ENCODE data around the gene SMIM27.
A peak's percentile ranks its signal among the peaks of the same experiment; 100 is the strongest.
"Not testable (repeated sequence)": the region's sequence is repeated elsewhere in the genome, so short reads cannot be mapped to it uniquely, and the experiment has no call there.

SMIM27 gene

DNA sequence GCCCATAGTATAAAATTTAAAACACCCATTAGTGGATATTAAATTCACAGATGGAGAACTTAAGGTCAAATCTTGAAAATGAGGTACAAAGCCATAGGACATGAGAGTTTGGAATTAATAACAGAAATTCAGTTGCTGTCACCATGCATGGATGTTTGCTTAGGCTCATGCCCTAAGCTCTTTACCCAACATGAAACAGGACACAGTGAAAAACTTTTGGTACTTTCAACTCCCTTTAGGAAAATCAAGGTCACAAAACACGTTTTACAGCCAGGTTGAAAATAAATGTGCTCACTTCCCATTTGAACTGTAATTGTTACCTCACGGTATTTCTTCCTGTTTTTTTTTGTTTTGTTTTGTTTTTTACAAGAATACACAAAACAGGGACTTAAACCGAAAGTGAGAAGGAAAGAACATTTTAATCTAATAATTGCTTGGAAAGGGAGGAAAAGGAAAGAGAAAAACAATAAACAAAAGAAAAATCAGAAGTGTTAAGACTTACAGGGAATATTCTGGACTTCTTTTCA is 6.3 kb downstream of the SMIM27 start:
- DNase-seq: no peak

DNA sequence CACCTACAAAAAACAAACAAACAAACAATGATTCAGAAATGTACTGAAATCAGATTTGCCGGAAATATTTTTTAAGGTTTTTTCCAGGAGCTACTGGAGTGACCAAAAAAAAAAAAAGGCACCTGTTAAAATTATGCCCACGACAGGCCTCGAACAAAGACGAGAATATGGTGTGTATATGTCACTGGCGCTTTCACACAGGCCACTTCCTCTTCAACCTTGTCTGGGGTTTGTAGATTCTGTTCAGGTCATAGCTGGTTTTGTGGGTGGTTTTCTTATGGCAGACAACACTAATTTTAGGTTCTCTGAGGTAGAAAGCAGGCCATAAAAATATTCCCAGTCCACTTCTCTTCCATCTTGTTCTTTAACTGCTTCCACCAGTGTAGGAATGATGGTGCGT is 13.8 kb downstream of the SMIM27 start:
- no peak for DNase-seq

DNA sequence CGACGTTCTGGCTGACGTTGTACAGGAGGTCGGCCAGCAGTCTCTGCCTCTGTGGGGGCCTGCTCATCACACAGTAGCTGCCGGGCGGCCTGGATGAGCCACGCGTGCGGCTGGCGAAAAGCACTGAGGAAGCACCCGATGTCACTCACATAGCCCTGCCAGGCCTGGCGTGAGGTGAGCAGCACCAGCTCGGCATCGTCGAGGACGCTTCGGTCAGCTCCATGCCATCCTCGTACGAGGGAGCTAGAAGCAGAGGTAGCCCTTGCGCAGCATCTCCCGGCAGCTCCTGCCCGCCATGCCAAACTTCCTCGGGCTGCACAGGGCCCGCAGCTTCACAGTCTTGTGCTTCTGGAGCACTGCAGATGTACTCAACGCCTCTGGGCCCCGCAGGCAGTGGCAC is 14.6 kb downstream of the SMIM27 start:
- no peak for DNase-seq

DNA sequence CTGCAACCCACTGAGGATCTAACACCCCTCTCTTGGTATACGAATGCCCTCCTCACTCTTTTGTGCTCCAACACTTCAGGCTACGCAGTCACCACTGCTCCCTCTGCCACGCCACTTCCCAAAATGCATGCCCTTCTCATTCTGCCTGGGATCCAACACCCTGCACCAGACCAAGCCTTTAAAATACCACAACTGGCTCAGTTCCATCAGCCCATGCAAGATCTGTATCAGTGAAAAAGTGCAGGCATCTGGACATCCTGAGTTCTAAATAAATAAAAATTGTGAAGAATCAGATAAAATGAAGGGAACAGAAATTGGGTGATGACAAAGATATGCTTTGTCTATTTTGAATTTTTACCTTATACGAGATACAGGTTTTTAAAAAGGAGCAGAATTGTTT is 18.1 kb downstream of the SMIM27 start:
- DNase-seq: no peak

DNA sequence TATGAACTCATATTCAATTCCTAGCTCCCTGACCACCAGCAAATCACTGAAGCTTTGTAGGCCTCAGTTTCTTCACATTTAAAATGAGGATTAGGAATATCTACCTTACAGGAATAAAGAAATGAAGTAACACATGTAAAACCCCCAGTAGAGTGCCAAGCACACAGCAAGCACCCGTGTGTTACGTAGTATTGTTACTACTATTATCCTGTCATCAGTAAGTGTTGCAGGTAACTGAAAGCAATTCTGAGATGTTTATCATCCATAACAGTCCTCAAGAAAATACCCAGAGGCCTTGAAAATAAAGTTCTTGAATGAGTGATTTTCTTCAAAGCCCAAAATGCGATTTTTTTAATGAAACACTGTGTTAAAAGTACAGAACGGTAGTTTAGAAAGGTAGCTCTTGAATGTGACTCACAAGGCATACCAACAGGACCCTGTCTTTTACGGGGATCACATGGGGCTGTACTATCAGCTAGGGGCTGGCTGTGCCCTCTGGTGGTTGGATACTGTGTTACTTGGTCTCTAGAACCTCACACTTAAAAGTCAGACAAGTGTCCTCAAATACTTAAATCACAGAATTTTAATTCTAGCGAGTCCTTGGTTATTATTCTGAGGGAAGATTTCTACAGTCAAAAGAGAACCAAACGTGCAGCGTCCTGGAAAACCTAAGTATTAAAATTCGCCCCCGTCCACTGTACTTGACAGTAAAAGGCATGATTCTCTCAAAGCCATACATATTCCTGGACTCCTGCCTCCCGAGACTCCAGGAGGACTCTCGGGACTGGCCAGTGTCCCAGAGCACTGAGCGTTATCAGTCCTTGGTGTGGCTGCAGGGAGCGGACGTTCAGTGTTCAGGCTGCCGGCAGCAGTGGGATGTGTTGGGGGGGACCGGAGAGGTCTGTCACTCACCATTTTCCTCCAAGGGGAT is 20.1 kb downstream of the SMIM27 start:
- DNase-seq: no peak

DNA sequence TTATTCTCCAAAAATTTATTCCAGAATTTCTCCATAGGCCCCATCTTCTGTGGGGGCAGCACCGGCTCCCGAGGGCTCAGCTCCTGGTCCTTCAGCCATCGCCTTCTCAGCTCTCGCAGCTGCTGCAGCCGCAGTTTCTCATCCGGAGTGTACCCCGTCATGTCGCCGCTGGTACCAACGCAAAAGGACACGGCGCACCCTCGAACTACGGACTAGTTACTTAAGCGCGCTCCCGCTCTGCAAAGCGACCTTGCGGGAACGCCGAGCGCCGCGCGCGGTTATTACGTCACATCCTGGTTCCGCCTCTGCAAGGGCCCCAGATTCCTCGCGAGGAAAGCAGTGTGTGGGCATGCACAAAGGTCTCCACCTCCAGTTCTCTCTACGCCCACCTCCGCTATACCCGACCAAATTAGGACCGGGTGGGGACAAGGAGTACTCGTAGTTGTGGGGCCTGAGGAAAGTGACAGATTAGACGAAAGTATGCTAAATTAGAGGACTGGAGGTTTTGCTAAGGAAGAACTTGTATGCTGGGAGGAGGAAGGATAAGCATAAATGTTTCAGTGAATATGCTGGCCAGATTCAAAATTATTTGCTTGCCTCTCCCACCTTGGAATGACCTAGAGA is 20.9 kb downstream of the SMIM27 start, which contains the start of gene NDUFB6:
Gene NDUFB6 (minus strand): TSS at position 260 of the 624 bp plus-strand sequence. CDS start 99 bp downstream, at position 161.
- peak; percentile 11 for DNase-seq

DNA sequence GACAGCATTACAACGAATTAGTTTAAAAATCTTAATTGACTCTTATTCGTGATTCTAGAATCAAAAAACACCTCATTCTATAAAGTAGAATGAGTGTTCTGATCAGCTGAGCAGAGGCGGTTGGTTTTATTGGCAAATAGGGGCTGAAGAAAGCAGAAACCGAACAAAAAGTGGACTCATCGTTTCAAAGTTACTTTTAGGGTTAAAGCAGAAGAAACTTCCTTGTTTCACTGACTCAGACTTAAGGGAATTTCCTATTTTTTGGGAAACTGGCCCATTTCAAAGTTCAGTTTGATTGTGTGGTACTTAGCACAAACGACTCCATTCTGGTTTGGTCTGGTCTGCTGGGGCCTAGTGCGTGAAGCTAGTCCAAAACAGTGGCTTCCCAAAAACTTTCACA is 21.7 kb downstream of the SMIM27 start:
- DNase-seq: no peak

DNA sequence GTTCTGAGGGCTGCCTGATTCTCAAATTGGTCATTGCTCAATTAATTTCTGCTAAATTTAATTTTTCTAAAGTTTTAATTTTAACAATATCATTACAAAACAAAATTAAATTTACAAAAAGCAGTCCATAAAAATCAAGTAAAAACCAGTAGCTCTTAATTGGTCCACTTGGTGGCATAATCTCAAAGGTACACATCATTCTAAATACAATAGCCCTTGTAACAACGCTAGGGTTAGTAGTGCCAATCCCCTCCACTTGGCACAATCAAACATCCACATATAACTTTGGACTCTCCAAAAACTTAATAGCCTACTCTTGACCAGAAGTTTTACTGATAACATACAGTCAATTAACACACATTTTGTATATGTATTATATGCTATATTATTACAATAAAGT is 22.7 kb downstream of the SMIM27 start:
- no peak for DNase-seq

DNA sequence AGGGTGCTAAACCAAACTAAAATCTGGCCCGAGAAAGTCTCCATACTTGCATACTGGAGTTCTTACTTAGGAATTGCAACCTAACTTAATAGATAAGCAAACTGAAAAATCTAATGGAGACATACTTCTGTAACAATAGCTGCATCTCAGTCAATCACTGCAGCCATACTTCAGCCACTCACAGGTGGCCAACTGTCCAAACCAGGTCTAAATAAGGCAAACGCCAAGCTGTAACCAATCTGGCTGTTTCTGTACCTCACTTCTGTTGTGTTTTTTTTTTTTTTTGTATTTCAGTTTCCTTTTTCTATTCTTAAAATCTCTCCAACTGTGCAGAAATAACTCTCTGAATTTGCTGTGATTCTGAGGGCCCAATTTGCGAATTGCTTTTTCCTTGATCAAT is 25.2 kb downstream of the SMIM27 start:
- DNase-seq: no peak

DNA sequence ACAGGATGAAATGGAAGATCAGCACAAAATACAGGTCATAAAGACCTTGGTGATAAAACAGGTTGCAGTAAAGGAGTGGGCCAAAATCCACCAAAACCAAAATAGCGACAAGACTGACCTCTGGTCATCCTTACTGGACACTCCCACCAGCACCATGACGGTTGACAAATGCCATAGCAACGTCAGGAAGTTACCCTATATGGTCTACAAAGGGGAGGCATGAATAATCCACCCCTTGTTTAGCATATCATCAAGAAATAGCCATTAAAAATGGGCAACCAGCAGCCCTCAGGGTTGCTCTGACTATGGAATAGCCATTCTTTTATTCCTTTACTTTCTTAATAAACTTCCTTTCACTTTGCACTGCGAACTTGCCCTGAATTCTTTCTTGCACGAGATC is 26.8 kb downstream of the SMIM27 start:
- DNase-seq: no peak

DNA sequence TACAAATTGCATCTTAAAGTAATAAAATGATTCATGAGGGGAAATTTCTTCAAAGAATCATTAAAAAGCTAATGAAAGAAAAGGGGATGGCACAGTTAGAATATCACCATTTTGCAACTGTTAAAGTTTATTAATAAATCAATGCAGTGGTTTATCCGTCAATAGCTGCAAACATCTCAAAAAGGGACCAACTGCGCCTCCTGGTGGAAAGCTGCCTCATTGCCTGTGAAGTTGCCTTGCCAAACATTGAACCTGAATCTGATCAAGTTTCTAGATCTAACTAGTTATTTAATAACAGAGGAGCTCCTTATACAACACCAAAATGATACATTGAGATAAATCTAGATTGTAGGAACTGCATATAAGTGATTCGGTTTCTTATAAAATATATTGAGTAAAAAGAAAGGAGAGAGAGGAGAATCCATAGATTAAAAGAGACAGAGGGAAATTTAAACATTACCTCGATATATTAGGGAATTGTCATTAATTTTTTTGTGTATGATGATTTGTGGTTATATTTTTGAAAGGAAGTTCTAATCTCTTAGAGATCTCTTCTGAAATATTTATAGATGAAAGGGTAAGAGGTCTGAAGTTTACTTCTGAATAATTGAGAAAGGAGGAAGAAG is 27.7 kb downstream of the SMIM27 start:
- peak; percentile 1 for DNase-seq

DNA sequence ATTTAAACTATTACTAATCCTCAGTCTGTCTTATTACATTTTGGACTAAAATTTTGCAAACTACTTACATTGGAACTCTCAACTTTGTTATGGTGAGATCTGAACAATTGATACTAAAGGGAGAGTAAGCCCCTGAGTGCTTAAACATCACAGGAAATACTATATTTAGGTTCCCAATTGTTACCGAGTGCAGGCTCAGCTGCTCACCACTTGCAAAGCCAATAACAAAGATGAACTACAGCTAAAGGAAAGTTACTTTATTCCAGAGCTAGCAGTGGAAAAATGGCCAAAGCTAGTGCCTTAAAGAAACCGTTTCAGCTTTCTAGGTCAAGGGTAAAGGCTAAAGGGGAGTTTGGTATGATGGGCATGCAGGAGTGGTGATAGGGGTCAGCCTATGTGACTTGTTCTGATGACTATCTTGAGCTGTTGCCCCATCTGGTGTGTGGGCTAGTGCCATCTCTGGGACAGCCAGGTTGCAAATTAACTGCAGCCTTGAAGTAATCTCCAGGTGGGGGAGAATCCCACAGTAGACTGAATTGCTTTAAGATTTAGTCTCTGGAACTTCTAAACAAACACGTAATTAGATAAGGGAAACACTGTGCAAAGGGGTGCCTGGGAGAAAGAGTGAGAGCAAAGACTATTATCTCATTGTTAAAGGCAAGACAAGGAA is 28.6 kb downstream of the SMIM27 start:
- no peak for DNase-seq

DNA sequence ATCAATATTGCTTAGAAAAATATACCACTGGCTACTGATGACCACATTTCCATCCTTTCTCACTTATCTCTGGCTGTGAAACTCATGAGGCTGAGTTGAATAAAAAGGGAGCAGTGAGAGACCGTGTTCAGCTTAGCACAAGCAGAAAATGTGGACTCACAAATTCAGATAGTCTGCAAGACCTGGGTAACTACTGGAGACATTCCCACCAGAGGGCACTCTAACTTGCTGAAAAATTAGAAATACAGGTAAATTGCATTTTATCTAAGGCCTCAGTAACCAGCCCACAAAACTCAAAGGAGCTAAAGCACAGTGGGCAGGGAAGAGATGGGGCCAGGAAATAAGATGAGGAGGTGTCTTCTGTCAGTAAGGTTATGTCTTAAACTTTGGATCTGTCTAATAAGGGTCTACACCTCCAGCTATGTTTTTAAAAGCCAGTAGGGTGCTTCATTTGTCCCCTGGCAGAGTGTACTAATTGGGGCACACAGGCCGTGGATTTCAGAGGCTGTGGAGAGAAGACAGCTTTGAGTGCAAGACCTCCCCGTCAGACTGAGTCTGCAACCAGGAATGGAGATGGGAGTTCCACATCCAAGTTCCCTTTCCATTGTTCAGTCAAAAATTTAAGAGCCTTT is 29.5 kb downstream of the SMIM27 start:
- DNase-seq: no peak

DNA sequence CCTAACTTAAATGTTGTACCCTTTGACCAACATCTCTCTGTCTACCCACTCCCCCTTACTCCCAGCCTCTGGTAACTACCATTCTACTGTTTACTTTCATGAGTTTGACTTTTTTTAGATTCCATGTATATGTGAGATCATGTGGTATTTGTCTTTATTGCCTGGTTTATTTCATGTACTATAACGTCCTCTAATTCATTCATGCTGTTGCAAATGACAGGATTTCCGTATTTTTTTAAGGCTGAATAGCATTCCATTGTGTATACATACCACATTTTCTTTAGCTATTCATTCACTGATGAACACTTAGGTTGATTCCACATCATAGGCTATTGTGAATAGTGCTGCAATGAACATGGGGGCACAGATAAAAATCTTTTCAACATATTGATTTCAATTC is 32.7 kb downstream of the SMIM27 start:
- DNase-seq: no peak

DNA sequence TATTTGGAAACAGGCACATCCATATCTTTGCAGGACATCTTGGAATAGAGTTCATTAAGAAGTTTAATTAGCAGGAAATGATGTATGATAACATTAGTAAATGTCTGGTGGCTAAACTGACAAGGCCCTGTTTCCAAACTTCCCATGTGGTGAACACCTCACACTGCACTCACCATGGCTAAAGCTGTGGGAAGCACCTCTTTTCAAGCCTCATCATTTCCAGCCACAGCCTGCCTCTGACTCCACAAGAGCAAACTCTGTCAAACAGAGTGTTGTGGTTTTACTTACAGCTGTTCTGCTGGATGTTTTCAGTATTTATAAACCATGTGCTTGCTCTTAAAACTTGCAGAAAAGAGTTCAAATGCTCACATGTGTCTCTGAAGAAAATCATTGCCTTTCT is 35.8 kb downstream of the SMIM27 start:
- no peak for DNase-seq

DNA sequence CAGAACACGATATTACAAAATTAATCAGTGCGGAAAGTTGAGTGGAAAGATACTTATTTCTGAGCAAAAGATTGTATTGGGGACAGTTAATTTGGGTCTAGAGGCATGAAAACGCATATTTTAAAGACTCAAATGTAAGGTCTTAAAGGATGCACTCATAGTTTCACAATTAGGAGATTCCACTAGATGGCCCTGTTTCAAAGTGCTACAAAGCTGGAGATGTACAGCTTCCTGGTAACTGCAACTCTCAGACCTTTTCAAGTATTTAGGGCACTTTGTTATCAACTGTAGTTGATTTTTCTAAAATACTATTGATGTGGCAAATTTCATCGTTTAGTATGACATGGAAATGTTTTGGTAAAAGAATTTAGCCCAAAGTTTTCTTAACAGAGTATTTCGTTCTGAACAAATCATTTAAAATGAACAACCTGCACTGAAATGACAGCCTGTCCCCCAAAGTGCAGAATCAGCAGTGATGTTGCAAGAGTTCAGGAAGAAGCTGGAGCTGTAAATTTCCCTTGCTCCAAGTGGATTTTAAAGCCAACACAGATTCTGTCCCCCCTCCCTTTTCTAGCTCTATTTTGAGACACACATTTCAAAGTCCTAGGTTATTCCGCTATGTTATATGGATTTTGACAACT is 37.1 kb downstream of the SMIM27 start:
- DNase-seq: peak; percentile 0

DNA sequence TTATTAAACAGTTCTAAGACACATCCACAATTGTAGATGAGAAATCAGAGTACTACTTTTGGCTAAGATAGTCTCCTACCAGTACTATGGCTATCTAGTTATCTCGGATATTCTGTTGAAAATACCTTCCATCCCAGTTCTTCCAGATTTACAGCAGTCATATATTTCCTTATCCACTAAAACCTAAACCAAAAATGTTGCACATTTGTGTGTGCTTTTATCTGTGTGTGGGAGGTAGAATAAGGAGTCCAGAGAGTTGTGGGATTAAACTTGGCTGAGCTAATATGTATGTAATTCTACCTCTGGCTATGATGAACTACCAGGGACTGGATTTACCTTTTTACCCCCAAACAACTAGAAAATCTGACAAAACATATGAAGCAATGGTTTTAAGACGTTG is 38.3 kb downstream of the SMIM27 start:
- no peak for DNase-seq

DNA sequence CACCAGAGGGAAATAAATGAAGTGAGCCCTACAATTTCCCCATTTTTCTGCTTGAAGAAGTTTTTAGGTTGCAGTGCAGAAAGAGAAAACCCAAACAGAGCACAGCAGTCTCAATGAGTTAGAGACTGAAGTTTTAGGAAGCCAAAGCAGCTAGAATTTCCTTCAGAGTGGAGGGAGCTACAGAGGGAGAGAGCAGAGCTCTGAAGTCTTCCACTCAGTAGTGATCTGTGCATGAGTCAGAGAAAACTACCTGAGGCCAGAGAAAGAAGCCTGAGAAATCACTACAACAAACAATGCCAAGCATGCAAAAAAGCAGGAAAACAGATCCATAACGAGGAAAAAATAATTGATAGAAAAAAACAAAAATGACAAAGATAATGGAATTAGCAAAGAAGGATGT is 38.8 kb downstream of the SMIM27 start:
- DNase-seq: no peak

DNA sequence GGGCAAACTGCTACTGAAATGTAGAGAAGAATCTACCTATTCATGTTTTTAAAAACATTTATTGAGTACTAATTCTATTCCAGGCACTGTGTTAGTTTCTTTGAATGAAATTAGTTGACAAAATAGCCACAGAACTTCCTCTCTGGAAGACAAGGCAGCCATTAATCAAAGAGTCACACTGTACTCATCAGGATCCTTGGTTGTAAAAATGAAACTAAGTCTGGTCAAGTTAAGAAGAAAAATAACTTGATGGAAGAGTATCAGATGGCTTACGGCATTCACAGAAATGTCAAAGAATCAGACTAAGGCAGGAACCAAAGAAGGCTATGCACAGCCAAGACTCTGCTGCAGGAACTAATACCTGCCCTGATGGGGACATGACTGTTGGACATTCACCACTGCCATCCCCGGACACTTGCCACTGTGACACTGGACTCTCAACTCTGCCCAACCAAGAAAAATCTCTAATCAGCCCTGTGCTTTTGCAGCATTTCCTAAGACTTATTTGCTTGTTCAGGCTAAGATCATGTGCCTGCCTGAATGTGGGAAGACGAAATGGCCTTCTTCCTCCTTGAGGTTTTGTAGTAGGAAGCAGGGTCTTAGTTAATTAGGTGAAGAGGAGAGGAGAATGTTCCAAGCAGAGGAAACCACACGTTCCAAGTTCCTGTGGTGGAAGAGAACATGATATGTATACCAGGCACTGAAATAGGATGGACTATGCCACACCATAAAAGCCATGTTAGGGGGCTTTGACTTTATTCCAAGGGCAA is 44.2 kb downstream of the SMIM27 start:
- no peak for DNase-seq

DNA sequence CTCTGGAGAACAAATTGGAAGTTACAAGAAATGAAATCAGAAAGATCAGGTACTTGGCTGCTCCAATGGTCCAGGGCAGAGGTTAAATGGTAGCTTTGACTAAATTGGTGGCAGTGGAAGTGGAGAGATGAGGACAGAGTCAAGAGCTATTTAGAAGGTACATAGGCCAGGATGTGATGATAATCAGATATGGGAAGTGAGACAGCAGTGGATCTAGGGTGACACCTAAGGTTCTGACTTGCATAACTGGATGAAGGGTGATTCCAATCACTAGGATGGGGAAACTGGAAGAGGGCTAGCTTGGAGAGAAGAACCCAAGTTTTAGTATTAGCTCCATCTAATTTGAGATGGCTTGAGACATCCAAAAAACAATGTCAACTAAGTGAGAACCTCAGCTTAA is 44.8 kb downstream of the SMIM27 start:
- no peak for DNase-seq

DNA sequence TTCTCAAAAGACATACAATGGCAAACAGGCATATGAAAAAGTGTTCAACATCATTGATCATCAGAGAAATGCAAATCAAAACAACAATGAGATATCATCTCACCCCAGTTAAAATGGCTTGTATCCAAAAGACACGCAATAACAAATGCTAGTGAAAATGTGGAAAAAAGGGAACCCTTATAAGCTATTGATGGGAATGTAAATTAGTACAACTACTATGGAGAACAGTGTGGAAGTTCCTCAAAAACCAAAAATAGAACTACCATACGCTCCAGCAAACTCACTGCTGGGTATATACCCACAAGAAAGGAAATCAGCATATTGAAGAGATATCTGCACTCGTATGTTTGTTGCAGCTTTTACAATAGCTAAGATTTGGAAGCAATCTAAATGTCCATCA is 46.9 kb downstream of the SMIM27 start:
- DNase-seq: not testable (repeated sequence)

All from GOT3 (cell line).